ENCODE results near the gene UPB1.
A peak's percentile ranks its signal among the peaks of the same experiment; 100 is the strongest.
"Not testable (repeated sequence)": the region's sequence is repeated elsewhere in the genome, so short reads cannot be mapped to it uniquely, and the experiment has no call there.

The UPB1 gene

GRCh38 chr22:24504956-24505736 is 10.0 kb downstream of the UPB1 start:
- no peak for DNase-seq

- DNase-seq = no peak
These were observed 11.8 kb downstream of the UPB1 start for GRCh38 chr22:24506802-24507438.

DNA sequence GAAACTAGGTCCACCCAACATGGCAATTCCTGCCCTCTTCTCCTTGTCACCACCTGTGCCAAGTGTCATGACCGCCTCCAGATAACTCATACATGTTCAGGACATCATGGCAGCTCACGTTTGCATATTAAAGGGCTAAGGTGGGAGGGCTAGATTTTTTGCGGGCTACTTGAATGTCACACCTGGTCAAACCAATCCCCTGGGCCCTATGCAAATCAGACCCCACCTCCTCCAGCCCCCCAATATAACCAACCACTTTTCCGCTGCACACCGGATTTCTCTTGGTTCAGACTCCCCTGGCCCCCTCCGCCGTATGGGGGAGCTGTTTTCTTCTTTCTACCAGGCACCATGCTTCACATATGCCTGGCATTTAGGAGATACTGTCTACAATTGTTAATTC is 12.6 kb downstream of the UPB1 start:
- no peak for DNase-seq

DNA sequence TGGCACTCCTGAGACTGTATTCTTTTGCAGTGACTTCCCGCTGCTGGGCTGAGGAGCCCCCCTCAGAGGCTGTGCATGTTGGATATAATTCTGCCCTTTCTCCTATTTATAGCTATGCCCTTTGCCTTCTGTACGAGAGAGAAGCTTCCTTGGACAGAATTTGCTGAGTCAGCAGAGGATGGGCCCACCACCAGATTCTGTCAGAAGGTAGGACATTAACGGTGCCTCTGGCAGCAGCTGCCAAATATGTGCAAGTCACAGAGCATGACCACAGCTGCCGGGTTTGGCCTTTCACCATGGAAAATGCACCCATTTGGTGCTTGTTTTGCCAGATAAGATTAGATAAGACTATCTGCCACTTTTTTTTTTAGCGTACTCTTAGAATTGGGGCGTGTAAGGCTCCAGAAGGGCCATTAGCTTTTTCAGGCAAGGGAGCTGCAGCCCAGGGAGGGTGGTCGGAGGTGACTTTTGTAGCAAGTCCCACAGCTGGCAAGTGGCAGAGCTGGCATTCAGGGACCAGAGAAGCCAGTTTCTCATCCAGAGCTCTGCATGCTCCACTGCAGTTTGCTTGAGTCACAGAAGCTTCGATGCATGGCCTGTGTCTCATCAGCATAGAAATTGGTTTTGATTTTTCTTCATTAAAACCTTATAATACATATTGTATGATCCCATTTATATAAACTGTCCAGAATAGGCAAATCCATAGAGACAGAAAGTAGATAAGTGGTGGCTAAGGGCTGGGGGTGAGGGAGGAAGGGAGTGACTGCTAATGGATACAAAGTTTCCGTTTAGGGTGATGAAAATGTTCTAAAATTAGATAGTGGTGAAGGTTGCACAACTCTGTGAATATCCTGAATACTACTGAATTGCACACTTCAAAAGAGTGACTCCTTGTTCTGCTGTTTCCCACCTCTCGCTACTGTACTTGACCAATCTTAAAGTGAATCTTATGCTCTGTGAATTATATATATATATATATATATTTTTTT is 15.8 kb downstream of the UPB1 start:
- DNase-seq = no peak

DNA sequence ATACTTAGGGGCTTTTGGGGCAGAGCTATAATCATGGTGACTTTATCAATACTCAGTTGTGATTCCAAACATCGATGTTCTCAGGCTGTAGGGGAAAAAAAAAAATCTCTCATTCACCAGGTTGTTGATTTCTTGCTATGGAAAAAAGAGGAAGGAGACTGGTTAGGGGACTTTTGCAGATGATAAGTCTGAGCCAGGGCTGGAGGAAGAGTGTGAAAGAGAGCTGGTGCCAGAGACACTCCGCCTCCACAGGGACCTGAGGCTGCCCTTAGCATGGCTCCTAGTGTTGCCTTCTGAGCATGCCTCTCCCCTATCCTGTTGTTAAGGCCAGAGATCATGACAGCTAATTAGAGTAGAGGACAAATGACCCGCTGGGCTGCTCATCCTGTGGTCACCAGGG is 16.9 kb downstream of the UPB1 start:
- DNase-seq = no peak

- DNase-seq = peak; percentile 4
These were observed 18.5 kb downstream of the UPB1 start for GRCh38 chr22:24513378-24514240.

DNA sequence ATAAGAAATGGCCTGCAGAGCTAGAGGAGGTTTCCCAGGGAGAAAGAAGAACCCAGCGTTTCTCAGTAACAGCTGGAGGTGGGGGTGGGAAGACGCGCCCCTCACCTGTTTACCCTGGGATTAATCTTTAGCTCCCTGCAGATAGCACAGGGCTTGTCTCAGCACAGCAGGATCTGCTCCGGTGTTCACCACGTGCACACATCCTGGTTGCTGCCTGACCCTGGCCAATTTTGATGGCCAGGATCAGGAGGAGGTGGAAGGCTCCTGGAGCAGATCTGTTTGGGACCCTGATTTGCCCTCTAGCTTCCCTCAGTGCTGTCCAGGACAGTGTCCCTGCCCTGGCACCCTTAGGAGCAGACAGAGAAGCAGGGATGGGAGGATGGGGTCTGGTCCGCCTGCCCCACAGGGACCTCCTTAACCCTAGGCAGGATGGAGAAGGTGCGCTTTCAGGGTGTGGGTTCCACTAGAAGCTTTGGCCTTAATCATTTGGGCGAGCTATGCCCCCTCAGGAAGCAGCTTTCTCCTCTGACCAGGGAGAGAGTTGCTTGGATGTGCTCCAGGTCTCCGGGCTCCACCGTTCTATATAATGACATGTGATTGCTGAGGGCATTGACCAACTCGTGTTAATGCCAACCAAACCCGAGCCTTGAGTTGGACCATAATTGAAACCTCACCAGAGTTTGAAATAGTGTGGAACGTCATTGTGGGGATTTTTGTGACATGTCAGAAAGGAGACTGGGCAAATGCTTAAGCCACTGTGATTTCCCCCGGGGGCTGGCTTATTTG is 19.3 kb downstream of the UPB1 start:
- DNase-seq = peak; percentile 26

- no peak for DNase-seq
These were observed 19.9 kb downstream of the UPB1 start for GRCh38 chr22:24515027-24515338.

DNA sequence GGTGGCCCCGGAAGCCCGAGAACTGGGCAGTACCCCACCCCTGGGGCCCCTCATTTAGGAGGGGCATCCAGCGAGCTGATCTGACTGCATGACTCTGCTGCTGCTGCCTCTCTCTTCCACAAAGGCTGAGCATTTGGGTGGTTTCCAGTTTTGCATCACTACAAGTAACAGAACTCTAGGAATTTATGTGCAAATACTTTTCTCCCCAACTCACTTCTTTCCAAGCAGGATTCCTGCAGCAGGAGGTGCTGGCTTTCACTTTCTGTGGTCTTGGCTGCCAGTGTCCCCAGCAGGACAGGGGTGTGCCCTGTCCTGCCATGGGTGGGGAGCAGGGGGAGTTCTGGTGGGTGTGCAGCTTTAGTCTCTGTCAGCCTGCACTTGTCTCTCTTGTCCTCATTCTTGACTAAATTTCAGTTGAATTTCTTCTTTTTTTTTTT is 21.2 kb downstream of the UPB1 start:
- DNase-seq = peak; percentile 61

GRCh38 chr22:24517446-24517845 is 22.3 kb downstream of the UPB1 start:
- DNase-seq = no peak

GRCh38 chr22:24518228-24518627 is 23.1 kb downstream of the UPB1 start:
- no peak for DNase-seq

- DNase-seq = no peak
These were observed 23.8 kb downstream of the UPB1 start for GRCh38 chr22:24518771-24519485.

- DNase-seq = no peak
These were observed 24.4 kb downstream of the UPB1 start for GRCh38 chr22:24519496-24519895.

DNA sequence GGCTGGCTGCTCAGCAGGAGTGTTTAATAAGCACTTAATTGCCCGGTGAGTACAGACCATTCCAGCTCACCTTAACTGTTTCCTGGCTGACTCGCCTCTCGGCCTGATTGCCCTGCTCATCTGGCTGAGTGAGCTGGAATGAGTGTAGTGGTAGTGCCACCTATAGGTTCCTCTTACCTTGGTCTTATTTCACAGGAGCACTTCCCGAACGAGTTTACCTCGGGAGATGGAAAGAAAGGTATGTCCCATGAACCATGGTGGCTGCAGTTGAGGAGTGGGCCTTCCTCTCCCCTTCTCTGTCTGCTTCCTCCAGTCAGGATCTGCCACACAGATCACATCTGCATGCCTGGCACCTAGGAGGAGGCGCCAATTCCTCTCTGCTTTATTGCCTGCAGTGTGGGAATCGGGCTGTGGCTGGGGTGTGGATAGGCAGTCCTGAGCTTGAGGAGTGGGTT is 26.7 kb downstream of the UPB1 start:
- no peak for DNase-seq

DNA sequence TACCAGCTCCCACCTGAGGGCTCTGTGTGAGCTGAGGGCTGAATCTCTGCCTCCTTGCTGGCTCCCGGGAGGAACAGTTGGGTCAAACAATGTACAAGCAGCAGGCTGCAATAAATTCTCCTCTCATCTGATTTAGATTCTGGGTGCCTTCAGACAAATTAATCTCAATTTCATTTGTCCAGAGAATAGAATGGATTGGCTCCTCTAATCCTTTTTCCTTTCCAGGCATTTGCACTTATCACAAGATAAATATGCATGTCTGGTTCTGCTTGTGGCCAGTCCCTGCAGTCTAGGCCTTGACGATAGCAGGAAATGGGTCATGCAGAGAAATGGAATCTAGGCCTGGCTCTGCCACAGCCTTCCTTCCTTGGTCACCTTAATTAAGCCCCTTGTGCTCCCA is 28.7 kb downstream of the UPB1 start:
- no peak for DNase-seq

DNA sequence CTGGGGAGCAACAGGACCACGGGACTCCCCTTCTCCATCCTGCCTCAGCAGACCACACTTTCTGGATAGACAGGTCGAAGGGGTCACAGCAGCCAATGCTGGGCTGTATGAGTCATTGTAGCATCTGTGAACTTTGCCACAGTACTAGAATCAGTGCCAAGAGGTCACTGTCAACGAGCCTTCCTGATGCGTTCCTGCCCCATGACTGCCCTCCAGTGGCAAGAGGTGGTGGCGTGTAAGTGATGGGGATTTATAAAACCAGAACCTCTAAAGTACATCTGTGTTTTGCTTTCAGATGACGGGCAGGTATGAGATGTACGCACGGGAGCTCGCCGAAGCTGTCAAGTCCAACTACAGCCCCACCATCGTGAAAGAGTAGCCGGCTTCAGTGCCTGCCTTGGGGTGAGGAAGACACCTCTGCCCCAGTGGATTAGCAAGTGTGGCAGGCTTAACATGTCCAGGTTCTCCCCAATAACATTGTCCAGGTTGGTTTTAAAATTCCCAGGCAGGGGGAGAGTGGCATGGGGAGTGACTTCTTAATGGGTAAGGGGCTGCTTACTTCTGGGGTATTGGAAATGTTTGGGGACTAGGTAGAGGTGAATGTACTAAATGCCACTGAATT is 30.4 kb downstream of the UPB1 start:
- peak; percentile 71 for DNase-seq

- DNase-seq = no peak
These were observed 31.1 kb downstream of the UPB1 start for GRCh38 chr22:24526191-24526590.

DNA sequence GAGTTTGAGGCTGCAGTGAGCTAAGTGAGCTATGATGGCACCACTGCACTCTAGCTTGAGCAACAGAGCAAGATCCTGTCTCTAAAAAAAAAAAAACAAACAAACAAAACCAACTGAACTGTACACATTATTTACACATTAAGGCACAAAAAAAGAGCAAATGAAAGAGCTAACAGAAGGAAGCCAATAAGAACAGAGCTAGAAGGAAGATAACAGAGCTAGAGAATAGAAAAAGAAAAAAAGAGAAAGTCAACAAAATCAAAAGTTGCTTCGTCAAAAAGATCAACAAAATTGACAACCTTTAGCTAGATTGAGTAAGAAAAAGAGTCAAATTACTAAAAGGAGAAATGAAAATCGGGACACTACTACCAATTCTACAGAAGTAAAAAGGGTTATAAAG is 34.8 kb downstream of the UPB1 start:
- no peak for DNase-seq

DNA sequence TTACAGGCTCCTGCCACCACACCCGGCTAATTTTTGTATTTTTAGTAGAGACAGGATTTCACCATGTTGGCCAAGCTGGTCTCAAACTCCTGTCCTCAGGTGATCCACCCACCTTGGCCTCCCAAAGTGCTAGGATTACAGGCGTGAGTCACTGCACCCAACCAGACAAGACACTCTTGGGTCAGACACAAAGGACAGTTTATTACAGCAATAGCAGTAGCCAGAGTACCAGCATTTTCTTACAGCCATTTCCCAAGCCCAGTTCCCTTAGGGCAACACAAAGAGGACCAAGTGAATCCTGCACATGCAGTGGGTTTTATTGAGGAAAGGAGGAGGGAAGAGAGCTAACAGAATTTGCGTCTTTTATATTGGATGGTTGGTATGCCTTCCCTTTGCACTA is 35.8 kb downstream of the UPB1 start:
- not testable (repeated sequence) for DNase-seq

GRCh38 chr22:24532075-24532474 is 36.9 kb downstream of the UPB1 start:
- no peak for DNase-seq

Data from right forelimb (tissue), 1 donor.